TTC549 (cell line): ENCODE results near the gene GPLD1.
A peak's percentile ranks its signal among the peaks of the same experiment; 100 is the strongest.
"Not testable (repeated sequence)": the region's sequence is repeated elsewhere in the genome, so short reads cannot be mapped to it uniquely, and the experiment has no call there.

Experiments used
- FAIRE-seq: peaks from 2 replicates; lab custom pipeline; 2012; peaks lifted over from hg19 to GRCh38; lab: Jason Lieb, UNC

Gene GPLD1, protein sequence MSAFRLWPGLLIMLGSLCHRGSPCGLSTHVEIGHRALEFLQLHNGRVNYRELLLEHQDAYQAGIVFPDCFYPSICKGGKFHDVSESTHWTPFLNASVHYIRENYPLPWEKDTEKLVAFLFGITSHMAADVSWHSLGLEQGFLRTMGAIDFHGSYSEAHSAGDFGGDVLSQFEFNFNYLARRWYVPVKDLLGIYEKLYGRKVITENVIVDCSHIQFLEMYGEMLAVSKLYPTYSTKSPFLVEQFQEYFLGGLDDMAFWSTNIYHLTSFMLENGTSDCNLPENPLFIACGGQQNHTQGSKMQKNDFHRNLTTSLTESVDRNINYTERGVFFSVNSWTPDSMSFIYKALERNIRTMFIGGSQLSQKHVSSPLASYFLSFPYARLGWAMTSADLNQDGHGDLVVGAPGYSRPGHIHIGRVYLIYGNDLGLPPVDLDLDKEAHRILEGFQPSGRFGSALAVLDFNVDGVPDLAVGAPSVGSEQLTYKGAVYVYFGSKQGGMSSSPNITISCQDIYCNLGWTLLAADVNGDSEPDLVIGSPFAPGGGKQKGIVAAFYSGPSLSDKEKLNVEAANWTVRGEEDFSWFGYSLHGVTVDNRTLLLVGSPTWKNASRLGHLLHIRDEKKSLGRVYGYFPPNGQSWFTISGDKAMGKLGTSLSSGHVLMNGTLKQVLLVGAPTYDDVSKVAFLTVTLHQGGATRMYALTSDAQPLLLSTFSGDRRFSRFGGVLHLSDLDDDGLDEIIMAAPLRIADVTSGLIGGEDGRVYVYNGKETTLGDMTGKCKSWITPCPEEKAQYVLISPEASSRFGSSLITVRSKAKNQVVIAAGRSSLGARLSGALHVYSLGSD

GRCh38 chr6:24489470-24489869, at the start of gene GPLD1:
Gene GPLD1 (minus strand): TSS chr6:24489578. CDS start chr6:24489511, 67 bp downstream.
- no peak for FAIRE-seq

DNA sequence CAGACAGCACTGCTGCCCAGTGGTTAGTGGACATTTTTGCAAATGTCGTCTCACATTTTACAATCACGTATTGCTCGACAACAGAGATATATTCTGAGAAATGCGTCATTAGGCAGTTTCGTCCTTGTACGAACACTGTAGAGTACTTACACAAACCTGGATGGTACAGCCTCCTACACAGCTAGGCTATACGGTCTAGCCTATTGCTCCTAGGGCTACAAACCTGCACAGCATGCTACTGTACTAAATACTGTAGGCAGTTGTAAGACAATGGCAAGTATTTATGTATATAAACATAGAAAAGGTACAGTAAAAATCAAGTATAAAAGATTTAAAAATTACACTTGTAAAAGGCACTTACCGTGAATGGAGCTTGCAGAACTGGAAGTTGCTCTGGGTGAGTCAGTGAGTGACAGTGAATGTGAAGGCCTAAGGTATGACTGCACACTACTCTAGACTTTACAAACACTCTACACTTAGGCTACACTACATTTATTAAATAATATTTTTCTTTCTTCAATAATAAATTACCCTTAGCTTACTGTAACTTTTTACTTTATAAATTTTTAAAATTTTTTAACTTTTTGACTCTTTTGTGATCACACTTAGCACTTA, 48.5 kb upstream of the GPLD1 start:
- peak; percentile 19 for FAIRE-seq

GRCh38 chr6:24537082-24537699, 47.8 kb upstream of the GPLD1 start:
- FAIRE-seq = no peak

- no peak for FAIRE-seq
These were observed 47.1 kb upstream of the GPLD1 start for GRCh38 chr6:24536466-24536865.

GRCh38 chr6:24535210-24535609, 45.8 kb upstream of the GPLD1 start:
- FAIRE-seq = no peak

- no peak for FAIRE-seq
These were observed 45.0 kb upstream of the GPLD1 start for GRCh38 chr6:24534329-24534728.

- no peak for FAIRE-seq
These were observed 40.6 kb upstream of the GPLD1 start for GRCh38 chr6:24529985-24530384.

DNA sequence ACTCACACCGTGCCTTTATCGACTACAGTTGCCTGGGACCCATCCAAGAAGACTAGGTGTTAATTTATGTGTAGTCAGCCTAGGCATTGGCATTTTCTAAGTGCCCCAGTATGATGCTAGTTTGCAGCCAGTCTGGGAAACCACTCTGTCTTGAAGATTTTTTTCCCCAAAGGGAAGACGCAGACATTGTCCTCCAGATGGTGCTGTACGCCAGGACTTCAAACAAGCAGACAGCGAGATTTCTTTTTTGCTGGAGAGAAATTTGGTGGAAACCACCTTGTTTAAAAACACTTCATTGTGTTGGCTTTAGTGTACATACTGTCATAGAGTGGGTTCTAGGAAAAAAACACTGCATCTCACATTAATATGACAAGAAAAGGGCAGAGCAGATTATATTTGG, 35.4 kb upstream of the GPLD1 start:
- FAIRE-seq = no peak

DNA sequence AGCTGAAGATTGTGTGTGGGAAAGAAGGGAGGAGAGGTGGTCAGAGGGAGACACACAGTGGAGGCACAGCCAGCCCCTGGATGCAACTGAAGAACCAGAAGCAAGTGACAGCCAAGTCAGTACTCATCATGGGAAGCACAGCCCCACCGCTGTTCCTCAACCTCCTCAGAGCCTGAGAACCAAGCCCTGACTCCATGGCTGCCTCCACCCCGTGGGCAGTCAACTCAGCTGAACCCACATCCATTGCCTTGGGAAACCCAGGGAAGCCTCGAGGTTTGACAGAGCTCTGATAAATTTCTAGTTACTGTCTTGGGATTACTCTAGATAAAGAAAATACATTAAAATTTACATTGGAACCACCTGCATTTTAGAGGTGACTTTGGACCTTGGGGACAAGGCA, 35.0 kb upstream of the GPLD1 start:
- no peak for FAIRE-seq

DNA sequence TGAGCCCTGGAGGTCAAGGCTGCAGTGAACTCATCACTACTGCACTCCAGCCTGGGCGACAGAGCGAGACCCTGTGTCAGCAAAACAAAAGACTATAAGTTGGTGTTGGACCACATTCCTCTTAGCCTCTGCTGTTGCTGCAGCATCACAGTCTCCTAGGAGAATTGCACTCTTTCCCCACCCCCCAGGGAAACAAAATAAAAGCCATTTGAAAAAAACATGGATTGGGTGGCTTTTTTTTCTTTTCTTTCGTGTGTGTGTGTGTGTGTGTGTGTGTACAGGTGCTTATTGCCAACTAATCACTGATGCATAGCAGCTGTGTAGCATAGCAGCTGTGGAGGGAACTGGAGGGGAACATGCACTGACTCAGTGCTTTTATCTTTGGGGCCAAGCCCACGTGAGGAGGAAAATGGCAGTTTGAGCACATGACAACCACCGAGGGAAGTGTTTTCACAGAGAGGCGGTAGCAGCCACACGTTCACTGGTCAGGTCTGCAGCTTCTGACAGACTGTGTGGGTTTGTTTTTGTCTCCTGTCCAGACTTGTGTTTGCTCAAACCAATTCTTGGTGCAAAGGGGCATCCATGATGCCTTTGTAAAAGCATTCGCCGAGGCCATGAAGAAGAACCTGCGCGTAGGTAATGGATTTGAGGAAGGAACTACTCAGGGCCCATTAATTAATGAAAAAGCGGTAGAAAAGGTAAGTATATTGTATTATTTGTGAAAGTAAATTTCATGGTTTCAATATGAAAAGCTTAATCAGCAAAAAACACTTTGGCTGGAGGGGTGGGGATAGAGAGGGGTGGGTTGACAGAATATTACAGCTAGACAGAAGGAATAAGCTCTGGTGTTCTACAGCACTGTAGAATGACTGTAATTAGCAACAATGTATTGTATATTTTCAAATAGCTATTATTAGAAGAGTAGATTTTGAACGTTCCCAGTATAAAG, 33.1 kb upstream of the GPLD1 start:
- no peak for FAIRE-seq

DNA sequence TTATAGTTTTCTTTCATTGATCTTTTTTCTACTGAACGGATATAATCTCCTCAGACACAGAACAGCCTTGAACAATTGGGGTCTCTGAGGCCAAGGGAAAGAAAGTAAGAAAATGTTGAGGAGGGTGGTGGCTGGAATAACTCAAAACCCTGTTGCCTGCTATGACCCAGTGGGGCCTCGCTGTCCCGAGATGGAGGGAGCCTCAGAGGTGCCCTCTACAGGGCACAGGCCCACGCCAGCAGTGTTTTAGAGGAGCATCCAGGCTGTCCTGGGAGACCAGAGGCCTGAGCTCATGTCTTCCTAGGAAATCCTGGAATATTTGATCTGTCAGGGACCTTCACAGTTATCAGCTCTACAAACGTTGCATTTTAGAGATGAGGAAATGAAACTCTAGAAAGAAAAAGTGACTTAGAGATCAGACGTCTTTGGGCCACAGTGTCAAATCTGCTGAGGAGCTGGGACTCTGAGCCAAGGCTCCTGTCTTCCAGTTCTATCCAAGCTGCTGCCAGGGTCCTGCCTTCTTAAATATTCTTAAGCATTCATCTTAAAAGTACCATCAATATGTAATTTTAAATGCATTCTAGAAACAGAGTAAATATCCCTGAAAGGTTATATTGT, 31.7 kb upstream of the GPLD1 start:
- FAIRE-seq = no peak

DNA sequence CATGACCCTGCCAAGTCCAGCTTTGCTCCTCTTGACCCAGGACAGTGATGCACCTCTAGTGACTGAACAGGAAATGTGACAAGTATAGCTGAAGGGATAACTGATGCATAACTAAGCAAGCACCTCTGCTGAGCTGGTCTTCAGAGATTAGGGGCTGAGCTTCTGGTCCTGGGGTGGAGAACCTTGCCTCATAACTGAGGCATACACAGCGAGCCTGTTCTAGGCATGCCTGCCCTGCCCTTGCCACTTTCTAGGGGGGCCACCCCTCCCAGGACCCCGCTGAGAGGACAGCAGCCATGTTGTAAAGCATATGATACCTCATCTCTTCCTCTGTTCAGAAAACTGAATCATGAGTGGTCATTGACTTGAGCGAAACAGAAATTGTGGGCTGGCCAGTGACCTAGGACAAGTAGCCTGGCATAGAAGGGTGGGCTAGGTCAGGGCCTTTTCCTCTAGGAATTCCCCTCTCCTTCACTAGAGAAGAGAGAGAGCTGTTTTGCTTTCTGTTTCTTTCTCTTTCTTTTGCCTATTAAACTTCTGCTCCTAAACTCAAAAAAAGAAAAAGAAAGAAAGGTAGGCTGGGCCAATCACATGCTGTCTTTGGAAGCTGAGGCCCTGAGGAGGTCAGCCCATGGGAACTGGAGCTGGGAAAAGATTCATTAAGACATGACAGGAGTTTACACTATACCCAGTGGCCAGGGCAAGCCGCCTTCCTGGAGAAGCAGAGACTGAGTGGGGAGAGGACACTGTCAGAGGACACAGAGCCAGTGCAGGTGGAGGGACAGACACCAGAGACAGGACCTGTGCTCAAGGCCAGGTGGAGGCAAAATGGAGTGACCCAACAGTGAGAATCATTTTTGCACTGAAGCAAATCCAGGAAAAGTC, 28.5 kb upstream of the GPLD1 start:
- FAIRE-seq = no peak

- FAIRE-seq = no peak
These were observed 24.2 kb upstream of the GPLD1 start for GRCh38 chr6:24513602-24514001.

DNA sequence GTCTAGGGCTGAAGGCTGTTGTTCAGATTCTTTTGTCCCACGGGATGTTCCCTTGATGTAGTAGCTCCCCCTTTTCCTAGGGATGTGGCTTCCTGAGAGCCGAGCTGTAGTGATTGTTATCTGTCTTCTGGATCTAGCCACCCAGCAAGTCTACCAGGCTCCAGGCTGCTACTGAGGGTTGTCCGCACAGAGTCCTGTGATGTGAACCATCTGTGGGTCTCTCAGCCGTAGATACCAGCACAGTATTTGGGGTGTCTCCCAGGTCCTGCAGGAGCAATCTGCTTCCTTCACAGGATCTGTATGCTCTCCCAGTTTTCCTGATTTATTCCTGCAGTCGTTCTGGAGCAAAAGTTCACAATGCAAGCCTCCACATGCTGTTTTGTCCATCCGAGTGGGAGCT, 22.6 kb upstream of the GPLD1 start:
- not testable (repeated sequence) for FAIRE-seq

DNA sequence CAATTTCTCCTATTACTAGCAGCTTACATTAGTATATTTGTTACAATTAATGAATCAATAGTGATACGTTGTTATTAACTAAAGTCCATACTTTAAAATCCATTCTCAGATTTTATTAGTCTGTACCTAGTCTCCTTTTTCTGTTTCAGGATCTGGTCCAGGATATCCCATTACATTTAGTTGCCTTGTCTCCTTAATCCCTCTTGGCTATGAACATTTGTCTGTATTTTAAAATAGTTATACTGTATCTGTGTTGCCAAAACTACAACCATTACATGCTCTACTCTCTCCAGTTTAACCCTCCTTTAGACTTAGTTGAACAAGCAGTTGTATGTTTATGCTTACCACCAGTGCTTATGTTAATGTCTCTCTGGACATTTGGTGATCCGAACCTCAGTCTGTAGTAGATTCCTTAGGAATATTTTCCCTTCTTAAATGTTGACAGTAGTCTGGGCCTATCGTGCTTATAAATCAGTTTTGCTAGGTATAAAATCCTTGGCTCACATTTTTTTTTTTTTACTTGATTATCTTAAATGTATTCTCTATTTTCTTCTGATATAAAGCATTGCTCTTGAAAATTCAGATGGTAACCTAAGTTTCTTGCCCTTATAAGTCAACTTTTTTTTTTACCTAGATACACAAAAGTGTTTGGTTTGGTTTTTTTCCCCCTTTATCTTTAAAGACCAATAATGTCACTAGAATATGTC, 17.6 kb upstream of the GPLD1 start:
- no peak for FAIRE-seq

- FAIRE-seq = no peak
These were observed 15.5 kb upstream of the GPLD1 start for GRCh38 chr6:24504649-24505586.

DNA sequence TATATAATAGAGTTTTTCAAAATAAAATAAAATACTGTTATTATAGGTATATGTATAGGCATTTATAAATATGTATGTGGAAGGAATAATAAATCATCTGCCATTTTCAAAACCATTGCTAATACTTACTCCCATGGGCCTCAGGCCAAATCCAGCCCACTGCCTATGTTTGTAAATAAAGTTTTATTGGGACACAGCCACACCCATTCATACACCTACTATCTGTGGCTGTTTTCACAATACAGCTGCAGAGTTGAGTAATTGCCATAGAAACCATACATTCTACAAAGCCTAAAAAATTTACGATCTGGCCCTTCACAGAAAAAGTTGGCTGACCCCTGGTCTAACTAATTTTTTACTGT, 14.9 kb upstream of the GPLD1 start:
- FAIRE-seq = no peak

DNA sequence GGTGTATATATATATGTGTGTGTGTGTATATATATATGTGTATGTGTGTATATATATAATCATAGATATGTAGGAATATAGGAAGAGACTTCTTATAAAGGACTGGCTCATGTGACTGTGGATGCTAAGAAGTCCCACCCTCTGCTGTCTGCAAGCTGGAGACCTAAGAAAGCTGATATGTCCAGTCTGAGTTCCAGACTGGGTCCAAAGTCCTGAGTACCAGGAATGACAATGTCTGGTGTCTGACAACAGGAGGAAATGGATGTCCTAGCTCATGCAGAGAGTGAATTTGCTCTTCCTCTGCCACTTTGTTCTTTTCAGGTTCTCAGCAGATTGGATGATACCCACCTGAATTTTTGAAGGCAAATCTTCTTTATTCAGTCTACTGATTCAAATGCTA, 12.5 kb upstream of the GPLD1 start:
- no peak for FAIRE-seq
